Measurements from ENCODE around the gene CHL1. TPM values are rescaled to one million over a fixed set of nuclear protein-coding genes. Genes with fewer than 3 reads are reported as not detected.

CHL1 gene
- total RNA-seq, 1 donor from 2014 or later = 20.2 TPM

- ATAC-seq (no peak), DNase-seq (no peak)
- H3K27ac ChIP-seq = no peak overlapping the region
- TF ChIP-seq CTCF (IDR thresholded peaks at IDR 0.05) = no peak
- intact Hi-C loops (cut with DNase I) = no loop called here
- H3K9me3 ChIP-seq = no peaks in the 10 kb centered on the region
- H3K27me3 ChIP-seq (ENCODE audit: low read depth) = no peaks in the 10 kb centered on the region
- H3K36me3 ChIP-seq = no peaks in the 10 kb centered on the region
- no peaks in the 10 kb centered on the region for H3K4me1 ChIP-seq
- no peak overlapping the region for H3K4me3 ChIP-seq
Measured at GRCh38 chr3:347581-347980, 151.0 kb downstream of the CHL1 start.

- Histone ChIP-seq H3K36me3 (no peaks in the 10 kb centered on the region), H3K4me1 (no peaks in the 10 kb centered on the region), H3K4me3 (no peak overlapping the region), H3K27me3 (ENCODE audit: low read depth) (no peaks in the 10 kb centered on the region), H3K9me3 (no peaks in the 10 kb centered on the region), H3K27ac (no peak overlapping the region)
- intact Hi-C loops (cut with DNase I) = no loop called here
- no peak for ATAC-seq
- no peak for DNase-seq
- no peak for TF ChIP-seq CTCF (IDR thresholded peaks at IDR 0.05)
Measured at GRCh38 chr3:350871-351371, 154.4 kb downstream of the CHL1 start.

- H3K36me3 ChIP-seq = no peaks in the 10 kb centered on the region
- H3K27ac ChIP-seq = no peak overlapping the region
- H3K4me1 ChIP-seq = no peaks in the 10 kb centered on the region
- intact Hi-C loops (cut with DNase I) = no loop called here
- H3K27me3 ChIP-seq (ENCODE audit: low read depth) = no peaks in the 10 kb centered on the region
- no peaks in the 10 kb centered on the region for H3K9me3 ChIP-seq
- no peak overlapping the region for H3K4me3 ChIP-seq
- TF ChIP-seq CTCF (IDR thresholded peaks at IDR 0.05) = no peak
- ATAC-seq = no peak
- DNase-seq = no peak
Measured at GRCh38 chr3:352599-352998, 156.0 kb downstream of the CHL1 start.

GRCh38 chr3:353191-353739, 156.7 kb downstream of the CHL1 start:
- ATAC-seq = no peak

GRCh38 chr3:354432-354831, 157.9 kb downstream of the CHL1 start:
- peak; percentile 65 for TF ChIP-seq CTCF (IDR thresholded peaks at IDR 0.05)
- intact Hi-C loops (cut with DNase I) = no loop called here
- no peaks in the 10 kb centered on the region for H3K4me1 ChIP-seq
- no peak overlapping the region for H3K27ac ChIP-seq
- ATAC-seq (peak; percentile 48 to 56), DNase-seq (no peak)
- no peaks in the 10 kb centered on the region for H3K27me3 ChIP-seq (ENCODE audit: low read depth)
- H3K4me3 ChIP-seq = no peak overlapping the region
- no peaks in the 10 kb centered on the region for H3K36me3 ChIP-seq
- H3K9me3 ChIP-seq = no peaks in the 10 kb centered on the region

More at GRCh38 chr3:353191-353739, 156.7 kb downstream of the CHL1 start:
- Histone ChIP-seq H3K27ac (no peak overlapping the region), H3K4me3 (no peak overlapping the region), H3K36me3 (no peaks in the 10 kb centered on the region), H3K9me3 (no peaks in the 10 kb centered on the region), H3K4me1 (no peaks in the 10 kb centered on the region), H3K27me3 (ENCODE audit: low read depth) (no peaks in the 10 kb centered on the region)
- DNase-seq = no peak
- intact Hi-C loops (cut with DNase I) = no loop called here
- no peak for TF ChIP-seq CTCF (IDR thresholded peaks at IDR 0.05)
